Natural killer cell (primary cell): Measurements from ENCODE around the gene HMCN1. TPM values are rescaled to one million over a fixed set of nuclear protein-coding genes. Genes with fewer than 3 reads are reported as not detected.

Experiments
- ATAC-seq, 3 donors: fragments of 150-1000 bp in 2 of 3; fragments of 200-7000 bp in 1 of 3; cut with Tn5 transposase; 1 replicate in 1 of 3; 2 replicates in 2 of 3; pipeline ENCODE4 v1.10.0; 2021; ENCODE audit warnings: mild to moderate bottlenecking in 2 of 3, moderate library complexity in 2 of 3
- DNase-seq, 2 donors: peaks; one replicate each; pipeline versions ENCODE4 v3.0.0 to v3.0.0-alpha.2; 2013 to 2021; ENCODE audit warnings: mixed read lengths in 1 of 2
- H3K27ac ChIP-seq: one replicate; pipeline ENCODE4 v1.5.1; 2013; ENCODE audit warnings: mild to moderate bottlenecking, low read length
- H3K27me3 ChIP-seq: one replicate; pipeline ENCODE4 v1.6.1; 2013; ENCODE audit warnings: low read length; ENCODE audit not compliant: control insufficient read depth, insufficient read depth
- H3K36me3 ChIP-seq: one replicate; pipeline ENCODE4 v1.6.1; 2013; ENCODE audit warnings: low read length; ENCODE audit not compliant: control insufficient read depth, insufficient read depth
- H3K4me1 ChIP-seq: one replicate; pipeline ENCODE4 v1.6.1; 2013; ENCODE audit warnings: low read length; ENCODE audit not compliant: control insufficient read depth, insufficient read depth
- H3K4me3 ChIP-seq: one replicate; pipeline ENCODE4 v1.5.1; 2013; ENCODE audit warnings: low read length
- H3K9me3 ChIP-seq: one replicate; pipeline ENCODE4 v1.6.1; 2013; ENCODE audit warnings: low read length; ENCODE audit not compliant: control insufficient read depth, insufficient read depth
- H3K27ac Mint-ChIP-seq, 2 donors: one replicate each; pipeline ENCODE4 v1.8.0; 2022; ENCODE audit warnings: mild to moderate bottlenecking in 2 of 2, mixed read lengths in 2 of 2, moderate library complexity in 1 of 2
- H3K27me3 Mint-ChIP-seq, 2 donors: one replicate each; pipeline ENCODE4 v1.8.0; 2022; ENCODE audit warnings: low read depth in 2 of 2, mixed read lengths in 2 of 2
- H3K36me3 Mint-ChIP-seq: one replicate; pipeline ENCODE4 v1.8.0; 2022; ENCODE audit warnings: mixed read lengths
- H3K4me1 Mint-ChIP-seq, 2 donors: one replicate each; pipeline ENCODE4 v1.8.0; 2022; ENCODE audit warnings: mixed read lengths in 2 of 2
- H3K4me3 Mint-ChIP-seq: one replicate; pipeline ENCODE4 v1.8.0; 2022; ENCODE audit warnings: mild to moderate bottlenecking, moderate library complexity, mixed read lengths
- H3K9me3 Mint-ChIP-seq, 2 donors: one replicate each; pipeline ENCODE4 v1.8.0; 2022; ENCODE audit warnings: mixed read lengths in 2 of 2
- CTCF ChIP-seq: fragments of 200-600 bp; IDR thresholded peaks from one replicate; pipeline ENCODE4 v1.8.0; 2022; ENCODE audit warnings: antibody characterized with exemption
- WGBS: methylation state at CpG from one replicate; pipeline ENCODE4 v1.1.7; 2013; ENCODE audit warnings: missing lambda C conversion rate; ENCODE audit not compliant: insufficient coverage; 5-methylcytosine and 5-hydroxymethylcytosine counted together
- intact Hi-C: fragments of 100-400 bp; cut with micrococcal nuclease; formaldehyde crosslinking; loops from one replicate; pipeline ENCODE4 v1.14.2; 2022
- total RNA-seq, 4 donors: library from RNA; stranded (reverse); fragments of 120-200 nt in 1 of 4; gene quantifications; one replicate each; pipeline versions ENCODE4 v1.2.3 to v1.2.4, GENCODE V29; 2013 to 2022

HMCN1 gene
- total RNA-seq, 3 donors from 2014 or later (not counting 1 experiment from before 2014, with no cell fraction given), result 0.02 to 0.45 (median 0.39) TPM

DNA sequence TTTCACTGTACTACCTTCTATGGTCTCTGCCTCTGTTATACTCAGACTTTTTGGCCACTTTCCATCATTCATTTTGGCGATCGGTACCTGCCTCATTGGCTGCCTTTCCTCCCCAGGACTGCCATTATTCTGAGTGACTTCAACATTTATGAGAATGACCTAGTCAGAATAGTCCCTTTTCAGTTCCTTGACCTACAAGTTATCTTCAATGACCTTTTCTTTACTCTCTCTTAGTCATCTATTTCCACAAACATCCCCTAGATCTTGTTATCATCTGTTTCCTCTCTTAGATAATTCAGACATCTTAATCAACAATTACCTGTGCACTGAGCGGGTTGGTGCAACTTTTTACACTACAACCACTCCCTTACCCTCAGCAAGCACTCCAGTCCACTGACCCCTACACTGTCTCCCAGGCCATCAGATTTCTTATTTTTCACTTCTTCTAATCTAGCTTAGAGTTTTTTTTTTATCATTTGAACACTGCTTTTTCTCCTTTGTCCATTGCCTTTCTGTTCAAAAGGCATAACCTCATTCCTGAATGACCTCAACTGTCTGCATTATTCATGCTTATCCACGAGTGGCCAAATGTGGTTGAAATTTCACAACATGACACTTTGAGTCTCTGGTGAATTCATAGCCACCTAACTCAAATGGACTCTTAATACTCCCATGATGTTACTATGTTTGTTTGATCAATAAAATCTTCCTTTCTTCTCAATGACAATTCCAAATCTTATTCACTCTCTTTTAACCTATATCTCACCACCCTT lies 112.7 kb downstream of the HMCN1 start:
- 88% methylated on average over 4 of the region's 4 CpGs for WGBS
- no peak for TF ChIP-seq CTCF

DNA sequence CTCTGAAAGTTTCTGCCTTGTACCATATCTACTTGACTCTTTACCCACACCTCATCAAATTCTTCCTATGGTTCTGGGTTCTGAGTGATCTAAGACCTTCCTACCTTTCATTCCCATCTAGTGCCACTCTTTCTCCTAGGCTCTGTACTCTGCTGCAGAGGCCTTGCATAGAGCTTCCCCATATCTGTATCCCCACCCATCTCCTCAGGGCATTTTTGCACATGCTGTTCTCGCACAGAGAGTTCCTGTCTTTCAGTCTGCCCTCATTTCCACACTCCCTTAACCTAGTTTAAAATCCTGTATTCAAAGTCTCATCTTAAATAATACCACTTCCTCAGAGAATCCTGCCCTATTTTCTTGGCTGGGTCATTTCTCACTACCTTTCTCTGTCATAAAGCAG lies 114.8 kb downstream of the HMCN1 start:
- ATAC-seq (no peak), DNase-seq (no peak)
- Mint-ChIP-seq H3K27me3 (no peaks in the 10 kb centered on the region), H3K27ac (no peak overlapping the region), H3K36me3 (no peaks in the 10 kb centered on the region), H3K4me3 (no peak overlapping the region), H3K9me3 (no peaks in the 10 kb centered on the region), H3K4me1 (no peaks in the 10 kb centered on the region)
- Histone ChIP-seq H3K9me3 (no peaks in the 10 kb centered on the region), H3K4me3 (no peak overlapping the region), H3K27ac (no peak overlapping the region), H3K4me1 (no peaks in the 10 kb centered on the region), H3K27me3 (no peaks in the 10 kb centered on the region), H3K36me3 (no peaks in the 10 kb centered on the region)
- no peak for TF ChIP-seq CTCF
- 64% methylated on average over 1 of the region's 1 CpG for WGBS
- intact Hi-C loops, result no loop called here

More for the DNA sequence above, 112.7 kb downstream of the HMCN1 start:
- Mint-ChIP-seq H3K27ac (no peak overlapping the region), H3K4me3 (no peak overlapping the region), H3K9me3 (no peaks in the 10 kb centered on the region), H3K4me1 (no peaks in the 10 kb centered on the region), H3K27me3 (no peaks in the 10 kb centered on the region), H3K36me3 (no peaks in the 10 kb centered on the region)
- no peaks in the 10 kb centered on the region for H3K36me3 ChIP-seq
- no peak for ATAC-seq
- H3K4me3 ChIP-seq, result no peak overlapping the region
- no peak for DNase-seq
- no peaks in the 10 kb centered on the region for H3K9me3 ChIP-seq
- no peaks in the 10 kb centered on the region for H3K27me3 ChIP-seq
- no peak overlapping the region for H3K27ac ChIP-seq
- intact Hi-C loops, result no loop called here
- H3K4me1 ChIP-seq, result no peaks in the 10 kb centered on the region

DNA sequence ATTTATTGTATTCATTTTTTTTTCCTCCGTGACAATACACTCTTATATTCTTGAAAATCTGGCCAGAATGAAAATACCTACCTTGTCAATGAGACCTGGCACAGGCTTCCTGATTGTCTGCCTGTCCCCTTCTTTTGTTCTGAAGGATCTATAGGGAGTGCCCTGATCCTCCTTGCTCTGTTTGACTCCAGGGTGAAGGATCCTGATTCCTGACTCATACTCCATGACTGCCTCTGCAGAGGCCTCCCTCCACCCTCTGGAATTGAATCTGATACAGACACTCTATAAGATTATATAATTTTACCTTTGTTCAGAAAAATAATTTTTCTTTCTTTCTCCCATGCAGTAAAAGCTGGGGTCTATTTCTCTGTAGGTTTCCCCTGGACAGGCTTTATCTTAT lies 116.2 kb downstream of the HMCN1 start:
- Mint-ChIP-seq H3K27me3 (no peaks in the 10 kb centered on the region), H3K4me1 (no peaks in the 10 kb centered on the region), H3K9me3 (no peaks in the 10 kb centered on the region), H3K36me3 (no peaks in the 10 kb centered on the region), H3K4me3 (no peak overlapping the region), H3K27ac (no peak overlapping the region)
- no peak overlapping the region for H3K4me3 ChIP-seq
- H3K9me3 ChIP-seq, result no peaks in the 10 kb centered on the region
- H3K4me1 ChIP-seq, result no peaks in the 10 kb centered on the region
- intact Hi-C loops, result no loop called here
- H3K27ac ChIP-seq, result no peak overlapping the region
- DNase-seq (no peak), ATAC-seq (no peak)
- WGBS, result no CpG with 5 or more reads among the region's 1 CpG
- TF ChIP-seq CTCF, result no peak
- H3K36me3 ChIP-seq, result no peaks in the 10 kb centered on the region
- no peaks in the 10 kb centered on the region for H3K27me3 ChIP-seq

GRCh38 chr1:185853739-185854138 lies 119.5 kb downstream of the HMCN1 start:
- H3K27ac ChIP-seq, result no peak overlapping the region
- H3K9me3 ChIP-seq, result no peaks in the 10 kb centered on the region
- no peaks in the 10 kb centered on the region for H3K4me1 Mint-ChIP-seq
- 83% methylated on average over 1 of the region's 1 CpG for WGBS
- ATAC-seq (no peak), DNase-seq (no peak)
- no peaks in the 10 kb centered on the region for H3K36me3 ChIP-seq
- intact Hi-C loops, result no loop called here
- no peaks in the 10 kb centered on the region for H3K36me3 Mint-ChIP-seq
- H3K27me3 ChIP-seq, result no peaks in the 10 kb centered on the region
- no peak overlapping the region for H3K4me3 Mint-ChIP-seq
- TF ChIP-seq CTCF, result no peak
- H3K4me1 ChIP-seq, result no peaks in the 10 kb centered on the region
- H3K27ac Mint-ChIP-seq, result no peak overlapping the region
- H3K9me3 Mint-ChIP-seq, result no peaks in the 10 kb centered on the region
- no peaks in the 10 kb centered on the region for H3K27me3 Mint-ChIP-seq
- H3K4me3 ChIP-seq, result no peak overlapping the region
